Cerebellar cortex (tissue), 1 donor: Measurements from ENCODE around the gene ERAP2.

ENCODE experiments used
- DNase-seq: peaks from one replicate; pipeline ENCODE4 v3.0.0-alpha.2; 2015; ENCODE audit warnings: low spot score

Gene ERAP2

DNA sequence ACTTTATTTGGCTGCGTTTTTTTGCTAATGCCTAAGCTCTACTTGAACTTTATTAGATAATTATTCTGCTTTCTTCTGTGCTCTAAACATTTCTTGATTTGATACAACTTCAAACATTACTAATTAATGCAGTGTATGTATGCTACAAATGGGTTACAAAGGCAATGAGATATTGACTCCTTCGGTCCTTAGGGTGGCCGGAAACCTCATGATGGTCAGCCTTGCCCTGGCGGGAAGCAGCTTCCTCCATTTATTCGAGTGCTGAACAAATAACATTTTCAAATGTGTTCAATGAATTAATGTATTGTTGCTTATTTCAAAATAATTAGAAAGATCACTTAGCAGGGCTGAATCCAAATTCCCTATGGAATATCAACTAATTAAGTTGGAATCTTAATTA lies 55.7 kb downstream of the ERAP2 start:
- no peak for DNase-seq

GRCh38 chr5:96933764-96934707 lies 57.7 kb downstream of the ERAP2 start:
- peak; percentile 35 for DNase-seq

GRCh38 chr5:96934708-96935558 lies 58.6 kb downstream of the ERAP2 start:
- DNase-seq = peak; percentile 93

DNA sequence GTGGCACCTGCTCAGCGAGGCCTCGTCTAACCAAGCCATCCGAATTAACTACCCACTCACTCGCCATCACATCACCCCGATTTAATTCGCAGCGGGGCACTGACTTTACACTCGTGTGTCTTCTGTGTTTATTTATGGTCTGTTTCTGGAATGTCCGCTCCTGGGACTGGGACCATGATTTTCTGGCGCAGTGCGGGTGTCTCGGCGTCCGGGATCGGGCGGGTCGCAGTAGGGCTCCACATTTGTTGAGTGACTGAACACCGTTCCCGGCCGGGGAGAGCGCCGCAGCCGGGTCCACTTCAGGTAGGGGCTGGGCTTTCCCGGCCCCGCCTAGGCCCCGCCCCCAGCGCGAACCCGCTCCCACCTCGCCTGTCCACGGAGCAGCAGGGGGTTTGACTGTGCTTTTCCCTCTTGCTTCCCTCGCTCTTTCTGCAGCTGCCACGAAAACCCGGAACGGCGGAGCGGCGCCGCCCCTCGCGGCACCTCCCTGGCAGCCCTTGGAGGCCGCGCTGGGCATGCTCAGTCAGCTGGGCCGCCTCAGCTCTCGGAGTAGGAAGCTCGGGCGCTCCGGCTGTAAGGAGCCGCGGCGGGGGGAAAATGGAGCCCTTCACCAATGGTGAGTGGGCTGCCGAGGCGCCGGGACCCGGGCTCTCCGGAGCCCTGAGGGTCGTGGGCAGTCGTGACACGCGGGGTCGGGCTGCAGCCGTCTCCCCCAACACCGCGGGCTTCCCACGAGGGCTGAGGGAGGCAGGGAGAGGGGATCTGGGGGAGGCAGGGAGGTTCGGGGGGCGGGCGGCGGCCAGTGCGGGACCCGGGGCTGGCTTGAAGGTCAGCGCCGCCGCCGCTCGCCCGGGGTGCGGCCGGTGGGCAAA lies 59.5 kb downstream of the ERAP2 start, which contains the start of gene LNPEP:
Gene LNPEP (plus strand): TSS at position 522 of the 872 bp plus-strand sequence. CDS start 76 bp downstream, at position 598.
- peak; percentile 97 for DNase-seq

GRCh38 chr5:96936431-96937320 lies 60.4 kb downstream of the ERAP2 start:
- DNase-seq = peak; percentile 66

GRCh38 chr5:96940586-96940985 lies 64.3 kb downstream of the ERAP2 start:
- DNase-seq = no peak

DNA sequence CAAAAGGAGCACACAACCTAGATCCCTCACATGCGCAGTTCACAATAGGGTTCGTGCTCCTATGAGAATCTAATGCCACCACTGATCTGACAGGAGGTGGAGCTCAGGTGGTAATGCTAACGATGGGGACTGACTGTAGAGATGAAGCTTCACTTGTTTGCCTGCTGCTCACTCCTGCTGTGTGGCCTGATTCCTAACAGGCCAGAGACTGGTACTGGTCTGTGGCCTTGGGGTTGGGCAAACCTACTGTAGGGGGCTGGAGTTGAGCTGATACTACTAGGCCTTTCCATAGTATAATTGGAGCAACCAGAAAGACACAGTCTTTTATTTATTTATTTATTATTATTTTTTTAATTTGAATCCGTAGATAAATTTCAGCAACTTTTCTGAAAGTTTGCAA lies 64.8 kb downstream of the ERAP2 start:
- no peak for DNase-seq

GRCh38 chr5:96942078-96942477 lies 65.8 kb downstream of the ERAP2 start:
- no peak for DNase-seq

DNA sequence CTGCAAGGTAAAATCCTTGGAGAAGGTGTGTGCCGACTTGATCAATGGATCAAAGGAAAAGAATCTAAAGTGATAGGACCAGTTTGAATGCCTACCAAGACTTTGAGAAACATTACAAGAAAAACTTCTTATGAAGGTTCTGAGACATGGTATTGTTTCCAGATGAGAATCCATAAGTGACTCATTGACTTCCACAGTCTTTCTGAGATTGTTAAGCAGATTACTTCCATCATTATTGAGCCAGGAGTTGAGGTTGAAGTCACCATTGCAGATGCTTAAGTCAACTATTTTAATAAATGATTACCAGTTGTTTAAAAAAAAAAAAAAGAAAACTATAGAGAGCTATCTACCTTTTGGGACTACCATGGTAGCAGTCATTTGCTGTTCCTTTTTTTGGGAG lies 66.6 kb downstream of the ERAP2 start:
- DNase-seq = no peak

GRCh38 chr5:96943799-96944198 lies 67.5 kb downstream of the ERAP2 start:
- DNase-seq = no peak

DNA sequence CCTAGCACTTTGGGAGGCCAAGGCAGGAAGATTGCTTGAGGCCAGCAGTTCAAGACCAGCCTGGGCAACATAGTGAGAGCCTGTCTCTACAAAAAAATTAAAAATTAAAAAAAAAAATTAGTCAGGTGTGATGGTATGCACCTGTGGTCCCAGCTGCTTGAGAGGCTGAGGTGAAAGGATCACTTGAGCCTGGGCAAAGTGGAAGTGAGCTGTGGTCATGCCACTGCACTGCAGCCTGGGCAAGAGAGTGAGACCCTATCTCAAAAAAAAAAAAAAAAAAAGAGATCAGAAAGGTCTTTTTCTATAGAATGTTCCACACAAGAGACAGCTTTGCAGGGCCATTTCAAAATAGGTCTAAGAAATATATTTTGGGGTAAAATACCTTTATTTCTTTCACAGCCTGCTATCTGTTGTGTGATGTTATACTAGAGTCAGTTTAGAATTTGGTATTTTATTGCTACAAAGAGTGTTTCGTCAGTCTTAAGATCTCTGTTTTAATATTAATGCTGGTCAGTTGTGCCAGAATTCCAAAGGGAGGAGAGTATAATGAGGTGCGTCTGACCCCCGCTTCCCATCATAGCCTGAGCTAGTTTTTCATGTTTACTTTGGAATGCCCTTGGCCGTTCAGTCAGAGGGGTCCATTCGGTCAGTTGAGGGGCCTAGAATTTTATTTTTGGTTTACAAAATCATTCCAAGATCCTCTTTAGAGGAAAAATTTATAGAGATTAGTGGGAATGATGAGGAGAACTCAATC lies 69.0 kb downstream of the ERAP2 start:
- DNase-seq = no peak

DNA sequence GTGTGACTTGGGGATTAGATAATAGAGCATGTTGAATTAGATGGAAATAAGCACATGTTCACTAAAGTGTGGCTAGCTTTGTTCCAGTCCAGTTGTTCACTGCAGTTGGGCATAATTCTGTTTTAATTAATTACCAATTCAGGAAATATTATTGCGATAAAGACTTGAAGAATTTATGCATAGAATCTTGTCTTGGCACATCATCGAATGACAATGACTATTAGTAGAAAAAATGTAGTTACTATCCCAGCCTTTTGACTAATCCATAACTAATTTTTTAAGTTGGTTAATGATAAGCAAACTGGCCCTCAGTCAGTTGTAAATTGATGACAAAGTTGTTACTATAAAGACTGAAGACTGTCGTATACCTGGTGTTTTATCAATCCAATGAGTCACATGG lies 70.1 kb downstream of the ERAP2 start:
- no peak for DNase-seq

DNA sequence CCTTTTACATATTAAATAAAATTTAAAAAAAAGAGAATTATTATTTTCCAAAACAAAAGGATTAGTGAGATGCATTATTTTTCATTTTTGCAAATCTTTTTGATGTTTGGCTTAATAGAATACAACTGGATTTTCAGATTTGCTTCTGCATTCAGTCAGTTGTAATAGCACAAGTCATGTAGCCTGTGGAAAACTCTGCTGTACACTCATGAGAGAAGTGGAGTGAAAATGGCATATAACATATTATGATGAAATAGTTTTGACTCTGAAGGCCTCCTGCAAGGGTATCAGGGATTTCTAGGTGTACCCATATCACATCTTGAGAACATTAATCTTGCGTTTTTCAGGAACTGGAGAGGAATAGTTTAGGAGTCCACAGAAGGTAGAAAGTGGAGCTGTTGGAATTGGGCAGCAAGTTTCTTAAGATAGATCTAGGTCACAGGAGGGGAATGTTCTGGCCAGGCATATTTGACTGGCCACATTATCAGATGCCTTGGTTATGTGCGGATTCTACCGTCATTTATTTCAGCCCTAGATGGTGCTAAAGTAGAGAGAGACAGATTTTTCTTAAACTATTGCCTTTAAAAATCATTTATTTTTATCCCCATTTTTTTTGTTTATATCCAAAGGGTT lies 75.9 kb downstream of the ERAP2 start:
- DNase-seq = peak; percentile 64

DNA sequence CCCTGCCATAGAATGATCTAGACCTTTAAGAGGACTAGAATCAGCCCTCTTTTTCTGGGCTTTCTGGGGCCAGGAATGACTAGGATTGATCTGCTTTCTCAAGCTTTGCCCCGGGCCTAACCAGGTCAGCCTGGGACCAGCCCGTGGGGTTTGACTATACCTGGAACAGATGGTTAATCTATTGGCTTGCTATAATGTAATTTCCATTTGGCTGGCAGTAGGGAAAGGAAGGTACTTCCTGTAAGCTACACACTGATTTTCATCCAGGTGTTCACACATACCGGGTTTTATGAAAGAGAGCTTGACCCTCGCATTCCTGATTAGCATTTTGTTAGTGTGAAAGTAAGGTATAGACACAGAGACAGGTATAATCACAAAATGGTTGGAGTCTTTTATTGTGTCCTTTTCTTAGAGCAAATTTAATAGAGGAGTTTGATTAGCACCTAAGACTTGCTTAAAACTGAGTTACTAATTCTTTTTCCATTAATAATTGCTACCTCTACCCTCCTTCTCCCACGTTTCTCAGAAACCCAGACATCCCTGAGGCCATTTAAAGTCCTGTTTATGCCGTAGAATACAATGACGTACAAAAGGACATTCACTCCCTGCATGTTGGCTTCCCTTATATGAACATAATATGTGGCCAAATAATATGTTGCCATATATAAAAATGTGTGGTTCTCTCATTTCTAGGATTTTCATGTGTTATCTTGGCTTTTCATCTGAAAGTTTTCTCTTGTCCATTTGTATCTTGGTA lies 76.9 kb downstream of the ERAP2 start:
- DNase-seq = peak; percentile 50

DNA sequence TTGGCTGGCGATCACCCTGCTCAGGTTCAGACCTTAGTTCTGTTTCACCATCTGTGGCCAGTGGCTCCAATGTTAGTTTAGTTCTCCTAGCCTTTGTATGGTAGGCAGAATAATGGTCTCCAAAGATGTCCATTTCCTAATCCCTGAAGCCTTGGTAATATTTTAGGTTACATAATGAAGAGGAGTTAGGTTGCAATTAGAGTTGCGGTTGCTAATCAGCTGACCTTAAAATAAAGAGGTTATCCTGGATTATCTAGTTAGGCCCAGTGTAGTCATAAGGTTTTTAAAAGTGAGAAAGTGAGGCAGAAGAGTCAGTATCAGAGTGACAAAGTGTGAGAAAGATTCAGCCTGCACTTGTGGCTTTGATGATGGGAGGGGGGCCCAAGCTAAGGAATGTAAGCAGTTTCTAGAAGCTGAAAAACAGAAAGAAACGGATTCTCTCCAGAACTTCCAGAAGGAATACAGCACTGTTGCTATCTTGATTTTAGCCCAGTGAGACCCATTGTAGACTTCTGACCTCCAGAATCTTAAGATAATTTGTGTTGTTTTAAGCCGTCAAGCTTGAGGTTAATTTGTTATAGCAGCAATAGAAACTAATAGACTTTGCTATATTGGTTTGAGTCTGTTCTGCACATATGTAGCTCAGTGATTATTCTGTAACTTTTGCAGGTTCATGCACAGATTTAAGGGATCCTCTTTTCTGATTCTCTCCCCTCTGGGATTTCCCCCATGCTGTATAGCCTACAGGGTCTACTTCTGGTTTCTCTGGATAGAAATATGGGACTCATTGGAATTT lies 81.2 kb downstream of the ERAP2 start:
- no peak for DNase-seq

DNA sequence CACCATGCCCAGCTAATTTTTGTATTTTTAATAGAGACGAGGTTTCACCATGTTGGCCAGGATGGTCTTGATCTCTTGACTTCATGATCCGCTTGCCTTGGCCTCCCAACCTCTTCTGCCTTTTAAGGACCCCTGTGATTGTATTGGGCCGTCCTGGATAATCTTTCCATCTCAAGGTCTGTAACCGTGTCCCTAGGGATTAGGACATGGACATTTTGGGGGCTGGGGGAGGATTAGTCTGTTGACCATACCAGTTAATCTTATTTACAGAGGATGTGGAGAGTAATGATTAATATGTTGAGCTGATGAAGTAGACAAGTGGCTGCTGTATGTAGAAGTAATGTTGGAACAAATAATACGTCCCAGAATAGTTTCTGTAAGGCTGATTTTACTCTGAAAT lies 82.7 kb downstream of the ERAP2 start:
- DNase-seq = no peak

- DNase-seq = no peak
Measured at GRCh38 chr5:96961053-96961452, 84.8 kb downstream of the ERAP2 start.

- DNase-seq = no peak
Measured at GRCh38 chr5:96962540-96962991, 86.3 kb downstream of the ERAP2 start.
